GM19043 (cell line): Measurements from ENCODE around the gene NTSR1.

Experiments
- ATAC-seq: cut with Tn5 transposase; IDR thresholded peaks from one replicate; pipeline ENCODE4 v1.9.1; 2021; ENCODE audit warnings: low read depth; ENCODE audit not compliant: unreplicated experiment

NTSR1 gene

GRCh38 chr20:62779417-62779685 is 70.7 kb downstream of the NTSR1 start:
- ATAC-seq, result no peak

GRCh38 chr20:62780204-62780603 is 71.6 kb downstream of the NTSR1 start:
- no peak for ATAC-seq

DNA sequence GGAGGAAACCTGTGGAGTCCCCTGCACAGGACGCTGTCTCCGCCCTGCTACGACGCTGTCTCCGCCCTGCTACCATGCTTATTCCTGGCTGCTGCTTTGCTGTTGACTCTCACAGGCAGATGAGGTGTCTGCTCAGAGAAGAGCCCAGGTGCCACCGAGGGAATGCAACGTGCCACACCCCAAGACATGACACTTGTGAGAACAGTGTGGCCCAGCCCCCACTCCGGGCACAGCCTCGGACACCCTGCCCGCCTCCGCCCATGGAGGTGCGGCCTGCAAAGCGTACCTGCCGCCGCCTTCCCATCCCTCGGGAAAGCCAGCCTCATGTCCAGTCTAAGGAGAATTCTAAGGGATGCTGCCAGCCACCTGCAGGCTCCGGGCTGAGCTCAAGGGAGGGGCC is 72.1 kb downstream of the NTSR1 start:
- no peak for ATAC-seq

DNA sequence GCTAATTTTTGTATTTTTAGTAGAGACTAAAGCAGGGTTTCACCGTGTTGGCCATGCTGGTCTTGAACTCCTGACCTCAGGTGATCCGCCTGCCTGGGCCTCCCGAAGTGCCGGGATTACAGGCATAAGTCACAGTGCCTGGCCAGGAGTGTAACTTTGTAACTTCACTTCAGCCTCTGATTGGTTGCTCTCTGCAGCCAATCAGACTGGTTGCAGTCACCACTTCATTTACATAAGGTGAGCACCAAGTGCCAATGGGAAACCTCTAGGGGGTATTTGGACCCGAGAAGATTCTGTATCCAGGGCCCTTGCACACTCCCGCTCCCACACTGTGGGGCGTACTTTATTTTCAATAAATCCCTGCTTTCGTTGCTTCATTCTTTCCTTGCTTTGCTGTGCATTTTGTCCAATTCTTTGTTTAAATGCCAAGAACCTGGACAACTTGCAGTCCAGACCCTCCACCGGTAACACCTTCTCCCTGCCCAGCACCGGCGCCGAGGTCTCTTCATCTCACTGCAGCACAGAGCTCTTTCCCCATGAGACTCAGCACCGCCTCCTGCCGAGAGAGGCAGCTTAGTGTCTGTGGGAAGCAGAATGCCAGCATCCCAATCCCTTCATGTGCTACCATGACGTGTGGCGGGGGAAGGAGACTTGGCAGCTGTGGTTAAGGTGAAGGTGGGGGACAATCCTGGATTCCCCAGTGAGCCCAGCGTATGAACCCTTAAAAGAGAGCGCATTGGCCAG is 73.7 kb downstream of the NTSR1 start:
- ATAC-seq, result no peak

GRCh38 chr20:62782893-62783278 is 74.2 kb downstream of the NTSR1 start:
- no peak for ATAC-seq

DNA sequence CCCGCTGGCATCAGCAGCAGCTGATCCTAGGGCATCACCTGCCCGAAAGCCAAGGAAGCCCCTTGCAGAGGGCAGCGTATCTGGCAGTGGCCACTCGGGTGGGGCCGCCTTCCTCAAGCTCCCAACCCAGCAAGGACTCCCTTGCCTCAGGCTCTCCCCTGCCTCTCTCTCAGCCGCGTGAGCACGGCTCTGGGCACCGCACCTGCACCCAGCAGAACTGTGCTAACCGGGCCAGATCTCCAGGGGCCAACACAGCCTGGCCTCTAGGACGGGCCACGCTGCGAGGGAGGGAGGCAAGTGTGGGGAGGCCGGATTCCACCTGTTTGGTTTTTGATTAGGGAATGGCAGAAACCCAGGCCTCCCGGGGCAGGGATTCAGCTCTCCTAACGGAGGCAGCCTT is 75.9 kb downstream of the NTSR1 start:
- ATAC-seq, result no peak

GRCh38 chr20:62785393-62785792 is 76.8 kb downstream of the NTSR1 start:
- ATAC-seq, result no peak

DNA sequence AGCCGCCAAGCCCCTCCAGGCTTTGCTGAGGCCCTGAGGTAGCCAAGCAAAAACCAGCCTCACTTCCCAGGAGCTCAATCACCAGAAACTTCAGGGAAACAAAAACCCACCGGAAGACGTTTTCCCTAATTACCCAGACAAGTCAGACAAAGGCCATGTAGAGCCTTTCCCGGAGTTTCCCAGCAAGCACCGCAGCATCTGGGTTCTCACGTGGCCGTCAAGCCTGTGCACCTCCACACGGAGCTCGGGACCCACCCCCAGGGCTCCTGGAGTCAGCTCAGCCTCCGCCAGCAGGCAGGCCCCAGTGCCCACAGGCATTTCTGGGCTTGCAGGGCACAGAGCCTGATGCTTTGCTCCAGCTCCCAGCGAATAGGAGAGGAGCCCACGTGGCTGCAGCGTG is 77.5 kb downstream of the NTSR1 start:
- no peak for ATAC-seq

- no peak for ATAC-seq
Measured at GRCh38 chr20:62787321-62787720, 78.7 kb downstream of the NTSR1 start.

DNA sequence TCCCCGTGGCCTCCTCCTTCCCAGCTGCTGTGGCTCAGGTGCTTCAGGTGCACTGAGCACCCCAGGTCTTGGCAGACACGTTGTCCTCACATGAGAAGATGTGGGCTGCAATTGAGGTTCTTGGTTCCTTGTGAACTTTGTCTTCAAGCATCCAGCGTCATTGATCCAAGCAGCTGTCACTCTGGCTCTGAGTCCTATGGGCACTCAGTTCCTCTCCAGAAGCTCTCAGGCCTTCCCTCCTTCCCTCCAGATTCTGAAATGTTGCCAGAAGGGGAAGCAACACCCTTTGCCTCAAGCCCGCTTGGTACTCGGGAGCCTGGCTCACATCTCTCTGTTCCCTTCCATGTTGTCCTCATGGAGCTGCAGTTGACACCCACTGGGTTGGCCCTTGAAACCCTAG is 79.2 kb downstream of the NTSR1 start:
- ATAC-seq, result no peak

DNA sequence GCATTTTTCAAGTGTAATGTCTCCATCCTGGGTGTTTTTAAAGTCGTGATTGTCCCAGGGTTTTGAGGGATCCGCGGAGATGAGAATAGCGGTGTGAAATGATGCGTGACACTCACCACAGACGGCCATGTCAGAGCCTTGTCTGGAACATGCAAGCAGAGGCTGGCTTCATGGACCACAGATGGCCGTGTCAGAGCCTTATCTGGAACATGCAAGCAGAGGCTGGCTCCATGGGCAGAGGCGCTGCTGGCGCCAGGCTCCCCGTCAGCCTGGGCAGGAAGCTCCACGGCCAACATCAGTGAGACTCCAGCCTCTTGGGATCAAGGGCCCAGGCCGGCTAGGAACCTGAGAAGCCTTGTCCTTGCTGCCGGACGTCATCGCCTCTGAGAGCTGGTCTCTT is 80.0 kb downstream of the NTSR1 start:
- ATAC-seq, result no peak

DNA sequence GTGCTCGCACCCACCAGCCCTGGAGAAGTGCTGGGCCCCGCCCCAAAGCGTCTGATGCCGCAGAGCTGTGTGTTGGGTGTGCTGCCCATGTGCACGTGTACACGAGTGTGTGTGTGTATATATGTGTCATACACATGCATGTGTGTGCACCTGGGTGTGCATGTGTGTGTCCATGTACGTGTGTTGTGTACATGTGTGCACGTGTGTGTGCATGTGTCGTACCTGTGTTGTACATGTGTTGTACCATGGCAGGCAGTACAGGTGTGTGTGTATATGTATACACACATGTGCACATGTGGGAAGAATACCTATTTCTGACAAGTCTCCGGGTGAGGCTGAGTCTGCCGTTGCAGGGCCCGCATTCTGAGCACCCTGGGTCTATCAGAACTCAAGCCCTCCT is 81.4 kb downstream of the NTSR1 start:
- no peak for ATAC-seq

- no peak for ATAC-seq
Measured at GRCh38 chr20:62791301-62792181, 82.9 kb downstream of the NTSR1 start.

GRCh38 chr20:62792182-62792939 is 83.7 kb downstream of the NTSR1 start:
- no peak for ATAC-seq

DNA sequence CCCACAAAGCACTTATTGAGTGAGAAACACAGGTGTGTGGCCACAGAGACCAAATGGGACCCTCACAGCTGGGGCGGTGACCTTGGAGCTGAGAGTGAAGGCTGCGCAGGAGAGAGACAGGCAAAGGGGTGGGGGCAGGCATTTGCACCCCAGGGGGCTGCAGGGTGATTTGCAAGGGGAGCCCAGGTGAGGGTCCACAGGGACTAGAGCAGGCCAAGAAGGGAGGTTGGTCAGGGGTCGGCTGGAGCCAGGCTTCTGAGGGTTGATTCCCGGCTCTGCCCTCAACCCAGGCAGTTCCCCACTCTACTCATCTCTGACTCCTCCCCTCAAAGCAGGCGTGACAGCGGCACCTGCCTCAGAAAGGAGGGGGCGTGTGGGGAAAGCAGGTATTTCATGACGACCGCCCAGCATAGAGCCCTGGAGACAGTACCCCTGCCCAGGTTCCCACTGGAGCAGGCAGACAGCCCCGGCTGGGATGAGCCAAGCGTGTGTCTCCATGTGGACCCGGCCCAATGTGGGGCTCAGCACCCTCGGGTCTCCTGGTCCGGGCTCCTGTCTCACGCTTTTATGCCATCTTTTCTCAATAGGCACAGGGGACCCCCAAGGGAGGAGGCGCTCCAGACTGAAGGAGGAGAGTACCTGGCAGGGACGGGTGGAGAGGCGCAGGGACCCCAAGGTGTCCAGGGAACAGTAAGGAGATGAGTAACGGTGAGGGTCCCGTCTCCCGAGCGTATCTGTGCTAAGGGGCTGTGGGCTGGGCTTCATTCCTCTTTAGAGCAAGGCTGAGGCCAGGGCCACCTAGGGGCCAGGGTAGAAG is 84.5 kb downstream of the NTSR1 start:
- ATAC-seq, result no peak

- ATAC-seq, result no peak
Measured at GRCh38 chr20:62793757-62794006, 85.0 kb downstream of the NTSR1 start.

GRCh38 chr20:62794007-62794724 is 85.5 kb downstream of the NTSR1 start:
- ATAC-seq, result peak; percentile 76

GRCh38 chr20:62795023-62795761 is 86.6 kb downstream of the NTSR1 start:
- no peak for ATAC-seq

GRCh38 chr20:62796699-62797491 is 88.3 kb downstream of the NTSR1 start:
- no peak for ATAC-seq
